CD14-positive monocyte (primary cell): ENCODE data around the gene FGGY. TPM values are rescaled to one million over a fixed set of nuclear protein-coding genes. Genes with fewer than 3 reads are reported as not detected.
A peak's percentile ranks its signal among the peaks of the same experiment; 100 is the strongest.

Source experiments
- DNase-seq, 3 donors: peaks; one replicate each; pipeline ENCODE4 v3.0.0-alpha.2; 2011 to 2022
- H2AFZ ChIP-seq: 2 replicates; pipeline ENCODE4 v1.6.0; 2012; ENCODE audit warnings: mild to moderate bottlenecking, low read depth, low read length, inconsistent platforms; ENCODE audit not compliant: insufficient read depth, poor library complexity, severe bottlenecking
- H3K27ac ChIP-seq, 2 donors: 1 replicate in 1 of 2; 2 replicates in 1 of 2; pipeline ENCODE4 v1.5.1; 2012 to 2013; ENCODE audit warnings: low read length in 2 of 2, control low read depth in 1 of 2, inconsistent platforms in 1 of 2, low read depth in 1 of 2, mild to moderate bottlenecking in 1 of 2
- H3K27me3 ChIP-seq, 2 donors: one replicate each; pipeline versions ENCODE4 v1.6.0 to v1.6.1; 2011 to 2013; ENCODE audit warnings: low read length in 2 of 2; ENCODE audit not compliant: control insufficient read depth in 2 of 2, insufficient read depth in 2 of 2
- H3K36me3 ChIP-seq, 2 donors: replicated peaks in 1 of 2; 1 replicate in 1 of 2; 2 replicates in 1 of 2; pipeline versions ENCODE4 v1.5.1 to v1.6.1; 2012 to 2013; ENCODE audit warnings: low read length in 2 of 2, control low read depth in 1 of 2, inconsistent platforms in 1 of 2, mild to moderate bottlenecking in 1 of 2; ENCODE audit not compliant: insufficient read depth in 2 of 2, control insufficient read depth in 1 of 2
- H3K4me1 ChIP-seq, 2 donors: 1 replicate in 1 of 2; 2 replicates in 1 of 2; pipeline versions ENCODE4 v1.5.1 to v1.6.1; 2012 to 2013; ENCODE audit warnings: low read length in 2 of 2, control low read depth in 1 of 2, inconsistent platforms in 1 of 2, mild to moderate bottlenecking in 1 of 2, moderate library complexity in 1 of 2; ENCODE audit not compliant: insufficient read depth in 2 of 2, control insufficient read depth in 1 of 2
- H3K4me2 ChIP-seq: replicated peaks from 2 replicates; pipeline ENCODE3; 2012; ENCODE audit warnings: low read length, moderate library complexity, mild to moderate bottlenecking; ENCODE audit not compliant: poor library complexity, severe bottlenecking; ENCODE audit errors: extremely low read depth
- H3K4me3 ChIP-seq, 3 experiments: fragments of 200-600 bp in 1 of 3; sonication (generic) in 1 of 3; replicated peaks in 1 of 3; 1 replicate in 2 of 3; 2 replicates in 1 of 3; pipeline ENCODE4 v1.5.1; 2011 to 2013; ENCODE audit warnings: low read length in 3 of 3, mild to moderate bottlenecking in 3 of 3, control low read depth in 2 of 3, low read depth in 2 of 3, inconsistent platforms in 1 of 3, moderate library complexity in 1 of 3
- H3K79me2 ChIP-seq: 2 replicates; pipeline ENCODE4 v1.6.0; 2012; ENCODE audit warnings: mild to moderate bottlenecking, control low read depth, inconsistent platforms, low read length, moderate library complexity; ENCODE audit not compliant: insufficient read depth
- H3K9ac ChIP-seq: 2 replicates; pipeline ENCODE4 v1.6.0; 2017; ENCODE audit warnings: low read length, mild to moderate bottlenecking; ENCODE audit not compliant: insufficient read depth, poor library complexity, severe bottlenecking
- H3K9me3 ChIP-seq, 2 donors: replicated peaks in 1 of 2; 1 replicate in 1 of 2; 2 replicates in 1 of 2; pipeline versions ENCODE4 v1.5.1 to v1.6.1; 2012 to 2013; ENCODE audit warnings: low read length in 2 of 2, control low read depth in 1 of 2; ENCODE audit not compliant: control insufficient read depth in 1 of 2, insufficient read depth in 1 of 2
- H4K20me1 ChIP-seq: 2 replicates; pipeline ENCODE4 v1.6.0; 2012; ENCODE audit warnings: mild to moderate bottlenecking, low read length, control low read depth, moderate library complexity; ENCODE audit not compliant: insufficient read depth
- H3K27ac Mint-ChIP-seq, 7 donors: one replicate each; pipeline ENCODE4 v1.8.0; 2020; ENCODE audit warnings: mild to moderate bottlenecking in 7 of 7, mixed read lengths in 7 of 7, moderate library complexity in 6 of 7, inconsistent platforms in 2 of 7
- H3K27me3 Mint-ChIP-seq, 3 donors: one replicate each; pipeline ENCODE4 v1.8.0; 2021 to 2022; ENCODE audit warnings: low read depth in 3 of 3, mild to moderate bottlenecking in 3 of 3, mixed read lengths in 3 of 3, moderate library complexity in 3 of 3, inconsistent platforms in 1 of 3
- H3K36me3 Mint-ChIP-seq, 2 donors: one replicate each; pipeline ENCODE4 v1.8.0; 2020; ENCODE audit warnings: mixed read lengths in 2 of 2, inconsistent platforms in 1 of 2, mild to moderate bottlenecking in 1 of 2
- H3K4me1 Mint-ChIP-seq: one replicate; pipeline ENCODE4 v1.8.0; 2020; ENCODE audit warnings: mild to moderate bottlenecking, mixed read lengths
- H3K4me3 Mint-ChIP-seq, 2 donors: one replicate each; pipeline ENCODE4 v1.8.0; 2020; ENCODE audit warnings: mild to moderate bottlenecking in 2 of 2, mixed read lengths in 2 of 2, moderate library complexity in 1 of 2
- H3K9me3 Mint-ChIP-seq, 7 donors: one replicate each; pipeline ENCODE4 v1.8.0; 2020 to 2022; ENCODE audit warnings: mixed read lengths in 7 of 7, mild to moderate bottlenecking in 6 of 7, moderate library complexity in 6 of 7, inconsistent platforms in 2 of 7
- CTCF ChIP-seq: fragments of 200-600 bp; IDR thresholded peaks from one replicate; pipeline ENCODE4 v1.8.0; 2022; ENCODE audit warnings: antibody characterized with exemption, mild to moderate bottlenecking
- whole genome bisulfite sequencing: methylation state at CpG from one replicate; pipeline ENCODE4 v1.1.5; 2013; ENCODE audit warnings: missing lambda C conversion rate; ENCODE audit not compliant: insufficient coverage; 5-methylcytosine and 5-hydroxymethylcytosine counted together
- intact Hi-C, 2 donors: fragments of 100-400 bp; cut with micrococcal nuclease; formaldehyde crosslinking; loops; one replicate each; pipeline versions ENCODE4 v1.15.0 to v1.15.1; 2023
- polyA plus RNA-seq, 3 donors: library from polyadenylated mRNA; depleted of rRNA in 1 of 3; unstranded in 2 of 3; stranded (reverse) in 1 of 3; fragments of 300-500 nt in 2 of 3; fragments of >200 nt in 1 of 3; fragmentation: Illumina TruSeq in 2 of 3; gene quantifications; 1 replicate in 2 of 3; 2 replicates in 1 of 3; pipeline ENCODE4 v1.2.3, GENCODE V29; 2012 to 2021

The FGGY gene
- polyA plus RNA-seq, 3 donors = 2.3 to 4.3 (median 2.9) TPM

DNA sequence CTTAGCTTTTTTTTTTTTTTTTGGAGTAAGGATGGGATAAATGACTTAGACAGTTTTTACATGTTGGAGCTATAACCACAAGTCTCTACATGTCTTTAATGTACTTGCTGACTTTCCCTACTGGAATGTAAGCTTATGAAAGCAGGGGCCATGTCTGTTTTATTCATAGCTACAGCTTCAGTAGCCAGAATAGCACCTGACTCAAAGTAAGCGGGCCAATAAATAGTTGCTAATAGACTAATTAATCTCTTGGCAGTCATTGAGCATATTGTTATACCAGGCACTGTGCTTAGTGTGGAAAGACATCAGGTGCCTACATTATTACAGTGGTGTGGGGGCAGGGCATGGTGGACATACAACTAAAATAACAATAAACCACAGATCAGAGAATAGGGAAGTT is 433.4 kb downstream of the FGGY start:
- H3K4me3 ChIP-seq = no peak overlapping the region
- H3K36me3 Mint-ChIP-seq = peaks cover 0 to under 1% of the 10 kb centered on the region in 2 donors
- no peak overlapping the region for H3K27ac Mint-ChIP-seq
- H2AFZ ChIP-seq = no peak overlapping the region
- intact Hi-C loops = no loop called here
- H3K27me3 Mint-ChIP-seq = no peaks in the 10 kb centered on the region
- no peaks in the 10 kb centered on the region for H3K9me3 ChIP-seq
- no CpG with 5 or more reads among the region's 1 CpG for WGBS
- no peaks in the 10 kb centered on the region for H4K20me1 ChIP-seq
- H3K36me3 ChIP-seq = no peaks in the 10 kb centered on the region
- H3K9me3 Mint-ChIP-seq = peaks cover 0 to 3% (median 0%) of the 10 kb centered on the region in 7 donors
- TF ChIP-seq CTCF = no peak
- H3K27me3 ChIP-seq = no peaks in the 10 kb centered on the region
- no peak overlapping the region for H3K4me3 Mint-ChIP-seq
- H3K4me1 Mint-ChIP-seq = peaks cover 10% of the 10 kb centered on the region
- no peak for DNase-seq
- H3K9ac ChIP-seq = no peak overlapping the region
- peaks cover 8 to 10% of the 10 kb centered on the region in 2 donors for H3K4me1 ChIP-seq
- no peak overlapping the region for H3K4me2 ChIP-seq
- no peaks in the 10 kb centered on the region for H3K79me2 ChIP-seq
- no peak overlapping the region for H3K27ac ChIP-seq

DNA sequence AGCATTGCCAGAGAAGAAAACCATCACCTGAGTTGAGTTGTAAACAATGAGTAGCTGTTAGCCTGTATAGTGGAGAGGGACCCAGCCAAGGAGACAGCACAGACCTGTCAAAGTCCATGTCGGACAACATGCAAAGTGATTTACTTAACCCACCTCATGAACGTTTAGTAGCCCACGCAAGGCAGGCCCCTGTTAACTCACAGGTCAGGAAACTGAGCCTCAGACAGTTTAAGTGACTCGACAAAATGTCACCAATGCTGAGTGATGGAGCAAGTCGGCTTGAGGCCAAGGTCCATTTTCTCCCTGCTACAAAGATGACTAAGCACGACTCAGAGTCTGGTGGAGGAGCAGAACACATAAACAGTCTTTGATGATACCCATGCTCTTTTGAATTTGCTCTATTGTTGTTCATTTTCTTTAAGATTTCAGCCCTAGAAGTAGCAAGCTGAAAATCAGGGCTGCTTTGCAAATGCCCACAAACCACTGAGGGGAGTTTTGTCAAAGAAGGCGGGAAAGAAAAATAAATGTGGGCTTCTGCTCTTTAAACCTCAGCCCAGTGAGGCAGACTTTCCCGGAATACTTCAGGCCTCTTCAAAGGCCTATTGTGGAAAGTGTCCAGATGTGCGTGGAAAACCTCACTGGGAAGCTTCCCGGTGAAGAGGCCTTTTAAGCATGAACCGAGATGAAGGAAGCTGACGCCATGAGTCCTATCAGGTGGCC is 434.0 kb downstream of the FGGY start:
- TF ChIP-seq CTCF = no peak
- H3K27me3 ChIP-seq = no peaks in the 10 kb centered on the region
- Mint-ChIP-seq H3K27me3 (no peaks in the 10 kb centered on the region), H3K9me3 (peaks cover 2 to 5% (median 2%) of the 10 kb centered on the region in 7 donors), H3K36me3 (peaks cover 0 to 4% of the 10 kb centered on the region in 2 donors), H3K4me3 (peak overlapping the region in 1 of 2 donors; percentile 21), H3K4me1 (peaks cover 10% of the 10 kb centered on the region), H3K27ac (peak overlapping the region in 2 of 7 donors; percentile 23 to 68)
- peaks cover 3% of the 10 kb centered on the region in 2 donors for H3K9me3 ChIP-seq
- 32% methylated on average over 11 of the region's 12 CpGs for WGBS
- intact Hi-C loops = no loop called here
- DNase-seq = peak; percentile 17 to 51 (median 48)
- peaks cover 8 to 10% of the 10 kb centered on the region in 2 donors for H3K4me1 ChIP-seq
- no peaks in the 10 kb centered on the region for H3K79me2 ChIP-seq
- H3K4me2 ChIP-seq = no peak overlapping the region
- H4K20me1 ChIP-seq = no peaks in the 10 kb centered on the region
- H3K27ac ChIP-seq = no peak overlapping the region
- H2AFZ ChIP-seq = peak overlapping the region; percentile 27
- no peak overlapping the region for H3K4me3 ChIP-seq
- no peak overlapping the region for H3K9ac ChIP-seq
- H3K36me3 ChIP-seq = no peaks in the 10 kb centered on the region
